GM23338 (cell line): ENCODE data around the gene SH3D21. TPM values are rescaled to one million over a fixed set of nuclear protein-coding genes. Genes with fewer than 3 reads are reported as not detected.

ENCODE experiments used
- CREB1 ChIP-seq: fragments of 250-450 bp; sonication (Bioruptor Pico); IDR thresholded peaks from 2 replicates; pipeline ENCODE4 v1.5.0; 2020; ENCODE audit warnings: low read depth, mild to moderate bottlenecking, moderate library complexity
- EZH2phosphoT487 ChIP-seq: fragments of 200-600 bp; sonication (generic); IDR thresholded peaks from one replicate; pipeline ENCODE4 v1.8.1; 2018; ENCODE audit warnings: antibody characterized with exemption; ENCODE audit not compliant: unreplicated experiment
- JUNB ChIP-seq: IDR thresholded peaks from one replicate; pipeline ENCODE4 v1.6.1; 2016; ENCODE audit warnings: antibody characterized with exemption; ENCODE audit not compliant: unreplicated experiment
- NANOG ChIP-seq: IDR thresholded peaks from 2 replicates; pipeline ENCODE4 v1.6.1; 2016; ENCODE audit warnings: antibody characterized with exemption, borderline replicate concordance
- POLR2AphosphoS5 ChIP-seq: IDR thresholded peaks from 2 replicates; pipeline ENCODE4 v1.6.1; 2016; ENCODE audit warnings: antibody characterized with exemption, low read depth
- STAT1 ChIP-seq: IDR thresholded peaks from one replicate; pipeline ENCODE4 v1.6.1; 2016; ENCODE audit warnings: antibody characterized with exemption; ENCODE audit not compliant: unreplicated experiment
- polyA plus RNA-seq: library from polyadenylated mRNA; unstranded; fragments of >200 nt; fragmentation: Nextera tagmentation; extraction: Ambion mirVana; gene quantifications from 2 replicates; pipeline ENCODE4 v1.2.1, GENCODE V29; 2016
- total RNA-seq: library from RNA; depleted of rRNA; stranded (reverse); fragments of >200 nt; shearing (Covaris generic); gene quantifications from 2 replicates; pipeline ENCODE4 v1.2.3, GENCODE V29; 2014
- TF ChIP-seq, protein P1 (sequence below): fragments of 250-450 bp; sonication (Bioruptor Pico); IDR thresholded peaks from 2 replicates; pipeline ENCODE4 v1.5.0; 2020; ENCODE audit warnings: mild to moderate bottlenecking, moderate library complexity
- TF ChIP-seq, protein P2 (sequence below), 2 experiments: fragments of 200-600 bp in 1 of 2; sonication (generic) in 1 of 2; conservative IDR thresholded peaks; 2 replicates each; pipeline versions ENCODE4 v1.5.1 to v1.6.1; 2016 to 2017; ENCODE audit warnings: antibody characterized with exemption in 2 of 2, low read depth in 2 of 2, mild to moderate bottlenecking in 2 of 2, moderate library complexity in 1 of 2

SH3D21 gene
- total and polyA plus RNA-seq, 2 experiments from 2014 or later, result 3.7 to 6.3 TPM

DNA sequence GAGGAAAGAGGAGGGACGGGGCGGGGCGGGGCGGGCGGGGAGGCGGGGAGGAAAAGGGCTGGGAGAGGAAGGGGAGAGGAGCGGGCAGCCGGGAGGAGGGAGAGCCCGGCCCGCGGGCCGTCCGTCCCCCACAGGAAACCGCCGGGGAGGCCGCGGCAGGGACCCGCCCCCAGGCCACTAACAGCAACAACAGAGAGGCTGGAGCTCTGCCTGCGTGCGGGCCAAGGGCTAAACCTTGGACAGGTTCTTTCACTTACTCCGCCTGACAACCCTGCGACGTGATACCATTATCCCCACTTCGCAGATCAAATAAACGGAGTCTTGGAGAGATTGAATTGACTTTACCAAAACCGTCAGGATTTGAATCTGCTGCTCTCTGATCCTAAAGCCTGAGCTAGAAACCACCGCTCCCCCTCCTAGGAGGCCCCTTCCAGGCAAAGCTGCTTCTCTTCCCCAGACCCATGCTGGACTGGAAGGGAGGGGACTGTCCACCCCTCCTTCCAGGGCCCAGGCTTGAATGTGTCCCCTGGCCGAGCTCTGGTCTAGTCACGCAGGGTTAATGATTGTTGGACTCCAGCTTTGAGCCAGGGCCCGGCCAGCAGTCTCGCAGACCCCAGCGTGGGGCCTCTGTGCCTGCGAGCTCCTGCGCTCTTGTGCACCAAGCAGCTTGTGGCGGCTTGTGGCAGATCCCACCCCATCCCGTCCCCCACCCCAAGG lies 17.6 kb downstream of the SH3D21 start, which contains the start of gene EVA1B (continued):
- TF ChIP-seq, protein P1, sequence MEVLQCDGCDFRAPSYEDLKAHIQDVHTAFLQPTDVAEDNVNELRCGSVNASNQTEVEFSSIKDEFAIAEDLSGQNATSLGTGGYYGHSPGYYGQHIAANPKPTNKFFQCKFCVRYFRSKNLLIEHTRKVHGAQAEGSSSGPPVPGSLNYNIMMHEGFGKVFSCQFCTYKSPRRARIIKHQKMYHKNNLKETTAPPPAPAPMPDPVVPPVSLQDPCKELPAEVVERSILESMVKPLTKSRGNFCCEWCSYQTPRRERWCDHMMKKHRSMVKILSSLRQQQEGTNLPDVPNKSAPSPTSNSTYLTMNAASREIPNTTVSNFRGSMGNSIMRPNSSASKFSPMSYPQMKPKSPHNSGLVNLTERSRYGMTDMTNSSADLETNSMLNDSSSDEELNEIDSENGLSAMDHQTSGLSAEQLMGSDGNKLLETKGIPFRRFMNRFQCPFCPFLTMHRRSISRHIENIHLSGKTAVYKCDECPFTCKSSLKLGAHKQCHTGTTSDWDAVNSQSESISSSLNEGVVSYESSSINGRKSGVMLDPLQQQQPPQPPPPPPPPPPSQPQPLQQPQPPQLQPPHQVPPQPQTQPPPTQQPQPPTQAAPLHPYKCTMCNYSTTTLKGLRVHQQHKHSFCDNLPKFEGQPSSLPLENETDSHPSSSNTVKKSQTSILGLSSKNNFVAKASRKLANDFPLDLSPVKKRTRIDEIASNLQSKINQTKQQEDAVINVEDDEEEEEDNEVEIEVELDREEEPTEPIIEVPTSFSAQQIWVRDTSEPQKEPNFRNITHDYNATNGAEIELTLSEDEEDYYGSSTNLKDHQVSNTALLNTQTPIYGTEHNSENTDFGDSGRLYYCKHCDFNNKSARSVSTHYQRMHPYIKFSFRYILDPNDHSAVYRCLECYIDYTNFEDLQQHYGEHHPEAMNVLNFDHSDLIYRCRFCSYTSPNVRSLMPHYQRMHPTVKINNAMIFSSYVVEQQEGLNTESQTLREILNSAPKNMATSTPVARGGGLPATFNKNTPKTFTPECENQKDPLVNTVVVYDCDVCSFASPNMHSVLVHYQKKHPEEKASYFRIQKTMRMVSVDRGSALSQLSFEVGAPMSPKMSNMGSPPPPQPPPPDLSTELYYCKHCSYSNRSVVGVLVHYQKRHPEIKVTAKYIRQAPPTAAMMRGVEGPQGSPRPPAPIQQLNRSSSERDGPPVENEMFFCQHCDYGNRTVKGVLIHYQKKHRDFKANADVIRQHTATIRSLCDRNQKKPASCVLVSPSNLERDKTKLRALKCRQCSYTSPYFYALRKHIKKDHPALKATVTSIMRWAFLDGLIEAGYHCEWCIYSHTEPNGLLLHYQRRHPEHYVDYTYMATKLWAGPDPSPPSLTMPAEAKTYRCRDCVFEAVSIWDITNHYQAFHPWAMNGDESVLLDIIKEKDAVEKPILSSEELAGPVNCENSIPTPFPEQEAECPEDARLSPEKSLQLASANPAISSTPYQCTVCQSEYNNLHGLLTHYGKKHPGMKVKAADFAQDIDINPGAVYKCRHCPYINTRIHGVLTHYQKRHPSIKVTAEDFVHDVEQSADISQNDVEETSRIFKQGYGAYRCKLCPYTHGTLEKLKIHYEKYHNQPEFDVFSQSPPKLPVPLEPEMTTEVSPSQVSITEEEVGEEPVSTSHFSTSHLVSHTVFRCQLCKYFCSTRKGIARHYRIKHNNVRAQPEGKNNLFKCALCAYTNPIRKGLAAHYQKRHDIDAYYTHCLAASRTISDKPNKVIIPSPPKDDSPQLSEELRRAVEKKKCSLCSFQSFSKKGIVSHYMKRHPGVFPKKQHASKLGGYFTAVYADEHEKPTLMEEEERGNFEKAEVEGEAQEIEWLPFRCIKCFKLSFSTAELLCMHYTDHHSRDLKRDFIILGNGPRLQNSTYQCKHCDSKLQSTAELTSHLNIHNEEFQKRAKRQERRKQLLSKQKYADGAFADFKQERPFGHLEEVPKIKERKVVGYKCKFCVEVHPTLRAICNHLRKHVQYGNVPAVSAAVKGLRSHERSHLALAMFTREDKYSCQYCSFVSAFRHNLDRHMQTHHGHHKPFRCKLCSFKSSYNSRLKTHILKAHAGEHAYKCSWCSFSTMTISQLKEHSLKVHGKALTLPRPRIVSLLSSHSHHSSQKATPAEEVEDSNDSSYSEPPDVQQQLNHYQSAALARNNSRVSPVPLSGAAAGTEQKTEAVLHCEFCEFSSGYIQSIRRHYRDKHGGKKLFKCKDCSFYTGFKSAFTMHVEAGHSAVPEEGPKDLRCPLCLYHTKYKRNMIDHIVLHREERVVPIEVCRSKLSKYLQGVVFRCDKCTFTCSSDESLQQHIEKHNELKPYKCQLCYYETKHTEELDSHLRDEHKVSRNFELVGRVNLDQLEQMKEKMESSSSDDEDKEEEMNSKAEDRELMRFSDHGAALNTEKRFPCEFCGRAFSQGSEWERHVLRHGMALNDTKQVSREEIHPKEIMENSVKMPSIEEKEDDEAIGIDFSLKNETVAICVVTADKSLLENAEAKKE, result no peak
- TF ChIP-seq STAT1, result no peak
- TF ChIP-seq, protein P2, sequence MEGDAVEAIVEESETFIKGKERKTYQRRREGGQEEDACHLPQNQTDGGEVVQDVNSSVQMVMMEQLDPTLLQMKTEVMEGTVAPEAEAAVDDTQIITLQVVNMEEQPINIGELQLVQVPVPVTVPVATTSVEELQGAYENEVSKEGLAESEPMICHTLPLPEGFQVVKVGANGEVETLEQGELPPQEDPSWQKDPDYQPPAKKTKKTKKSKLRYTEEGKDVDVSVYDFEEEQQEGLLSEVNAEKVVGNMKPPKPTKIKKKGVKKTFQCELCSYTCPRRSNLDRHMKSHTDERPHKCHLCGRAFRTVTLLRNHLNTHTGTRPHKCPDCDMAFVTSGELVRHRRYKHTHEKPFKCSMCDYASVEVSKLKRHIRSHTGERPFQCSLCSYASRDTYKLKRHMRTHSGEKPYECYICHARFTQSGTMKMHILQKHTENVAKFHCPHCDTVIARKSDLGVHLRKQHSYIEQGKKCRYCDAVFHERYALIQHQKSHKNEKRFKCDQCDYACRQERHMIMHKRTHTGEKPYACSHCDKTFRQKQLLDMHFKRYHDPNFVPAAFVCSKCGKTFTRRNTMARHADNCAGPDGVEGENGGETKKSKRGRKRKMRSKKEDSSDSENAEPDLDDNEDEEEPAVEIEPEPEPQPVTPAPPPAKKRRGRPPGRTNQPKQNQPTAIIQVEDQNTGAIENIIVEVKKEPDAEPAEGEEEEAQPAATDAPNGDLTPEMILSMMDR (conservative IDR thresholded peaks at IDR 0.05; ENCODE audit: low read depth in 2 of 2), result no peak
- TF ChIP-seq NANOG, result no peak
- TF ChIP-seq POLR2AphosphoS5, result no peak
- no peak for TF ChIP-seq JUNB
- TF ChIP-seq EZH2phosphoT487, result no peak
- TF ChIP-seq CREB1 (CRISPR knock-in tag), result no peak
